GM21447 (cell line): Measurements from ENCODE around the gene HSF4.
"Not testable (repeated sequence)": the region's sequence is repeated elsewhere in the genome, so short reads cannot be mapped to it uniquely, and the experiment has no call there.

Experiments used
- ATAC-seq: cut with Tn5 transposase; IDR thresholded peaks from one replicate; pipeline ENCODE4 v1.9.1; 2021; ENCODE audit not compliant: unreplicated experiment

HSF4 gene, protein sequence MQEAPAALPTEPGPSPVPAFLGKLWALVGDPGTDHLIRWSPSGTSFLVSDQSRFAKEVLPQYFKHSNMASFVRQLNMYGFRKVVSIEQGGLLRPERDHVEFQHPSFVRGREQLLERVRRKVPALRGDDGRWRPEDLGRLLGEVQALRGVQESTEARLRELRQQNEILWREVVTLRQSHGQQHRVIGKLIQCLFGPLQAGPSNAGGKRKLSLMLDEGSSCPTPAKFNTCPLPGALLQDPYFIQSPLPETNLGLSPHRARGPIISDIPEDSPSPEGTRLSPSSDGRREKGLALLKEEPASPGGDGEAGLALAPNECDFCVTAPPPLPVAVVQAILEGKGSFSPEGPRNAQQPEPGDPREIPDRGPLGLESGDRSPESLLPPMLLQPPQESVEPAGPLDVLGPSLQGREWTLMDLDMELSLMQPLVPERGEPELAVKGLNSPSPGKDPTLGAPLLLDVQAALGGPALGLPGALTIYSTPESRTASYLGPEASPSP

DNA sequence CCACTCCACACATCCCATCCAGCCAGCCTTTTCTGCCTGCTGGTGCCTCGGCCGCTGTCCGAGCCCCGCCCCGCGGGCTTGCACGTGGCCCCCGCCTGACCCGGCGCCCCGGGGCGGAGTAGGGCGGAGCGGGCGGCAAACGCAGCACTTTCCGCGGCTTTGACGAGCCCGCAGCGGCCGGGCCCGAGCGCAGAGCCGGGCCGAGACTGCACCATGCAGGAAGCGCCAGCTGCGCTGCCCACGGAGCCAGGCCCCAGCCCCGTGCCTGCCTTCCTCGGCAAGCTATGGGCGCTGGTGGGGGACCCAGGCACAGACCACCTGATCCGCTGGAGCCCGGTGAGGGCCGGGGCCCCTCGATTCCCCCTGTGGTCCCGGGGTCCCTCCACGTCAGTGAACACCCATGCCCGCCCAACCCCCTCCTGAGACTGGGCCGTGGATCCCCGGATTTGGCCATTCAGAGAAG lies at the start of gene HSF4:
HSF4 (plus strand) TSS at position 147 of the 463 bp plus-strand sequence; CDS start at position 214, 67 bp downstream.
- no peak for ATAC-seq

DNA sequence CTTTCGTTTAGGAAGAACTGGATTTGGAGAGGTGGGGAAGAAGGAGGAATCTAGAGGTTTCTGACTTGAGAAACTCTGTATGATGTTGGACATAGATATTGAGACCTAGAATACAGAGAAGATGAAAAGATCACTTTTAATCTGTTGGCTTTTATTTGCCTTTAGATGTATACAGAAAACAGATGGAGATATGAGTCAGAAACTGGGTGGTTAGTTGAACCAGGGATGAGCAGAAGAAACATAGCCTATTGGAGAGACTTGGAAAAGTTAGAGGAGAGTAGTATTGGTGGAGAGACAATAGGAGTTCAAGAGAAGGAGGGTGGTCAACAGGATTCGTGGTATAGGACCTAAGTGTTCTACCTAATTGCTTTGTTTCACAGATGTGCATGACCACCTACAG lies 49.8 kb upstream of the HSF4 start:
- no peak for ATAC-seq

DNA sequence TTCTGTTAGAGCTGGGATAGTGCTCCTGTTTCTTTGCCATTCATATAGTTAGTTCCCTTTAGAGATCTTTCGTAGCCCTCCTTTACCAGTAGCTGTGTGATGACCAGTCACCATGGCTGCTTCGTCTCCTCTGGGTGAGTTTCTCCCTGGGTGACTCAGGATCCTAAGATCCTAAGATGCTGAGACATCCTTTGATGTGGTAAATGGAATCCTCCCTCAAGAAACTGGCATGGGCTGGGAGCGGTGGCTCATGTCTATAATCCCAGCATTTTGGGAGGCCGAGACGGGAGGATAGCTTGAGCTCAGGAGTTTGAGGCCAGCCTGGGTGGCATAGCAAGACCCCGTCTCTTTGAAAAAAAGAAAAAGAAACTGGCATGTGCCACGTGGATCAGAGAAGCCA lies 48.9 kb upstream of the HSF4 start:
- ATAC-seq = no peak

DNA sequence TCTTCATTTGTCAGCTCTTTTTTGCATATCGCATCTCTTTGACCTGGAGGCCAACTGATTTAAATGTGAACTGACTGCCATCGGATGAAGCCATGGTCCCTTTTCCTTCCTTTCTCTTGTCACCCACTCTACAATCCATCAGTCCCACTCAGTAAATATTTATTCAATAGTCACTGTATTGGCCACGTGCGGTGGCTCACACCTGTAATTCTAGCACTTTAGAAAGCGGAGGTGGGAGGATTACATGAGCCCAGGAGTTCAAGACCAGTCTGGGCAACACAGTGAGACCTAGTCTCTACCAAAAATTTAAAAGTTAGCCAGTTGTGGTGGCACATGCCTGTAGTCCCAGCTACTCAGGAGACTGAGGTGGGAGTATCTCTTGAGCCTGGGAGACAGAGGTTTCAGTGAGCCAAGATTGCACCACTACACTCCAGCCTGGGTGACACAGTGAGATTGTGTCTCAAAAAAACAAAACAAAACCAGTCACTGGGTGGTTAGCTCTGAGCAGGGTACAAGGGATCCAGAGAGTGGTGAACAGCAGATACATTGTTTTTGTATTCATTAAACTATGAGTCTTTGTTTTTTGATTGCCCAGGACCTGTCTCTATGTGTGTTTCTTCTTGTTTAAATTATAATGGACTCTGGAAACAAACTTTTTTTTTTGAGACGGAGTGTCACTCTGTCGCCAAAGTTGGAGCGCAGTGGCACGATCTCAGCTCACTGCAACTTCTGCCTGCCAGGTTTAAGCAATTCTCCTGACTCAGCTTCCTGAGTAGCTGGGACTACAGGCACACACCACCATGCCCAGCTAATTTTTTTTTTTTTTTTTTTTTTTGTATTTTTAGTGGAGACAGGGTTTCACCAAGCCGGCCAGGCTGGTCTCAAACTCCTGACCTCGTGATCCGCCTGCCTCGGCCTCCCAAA lies 47.9 kb upstream of the HSF4 start:
- no peak for ATAC-seq

DNA sequence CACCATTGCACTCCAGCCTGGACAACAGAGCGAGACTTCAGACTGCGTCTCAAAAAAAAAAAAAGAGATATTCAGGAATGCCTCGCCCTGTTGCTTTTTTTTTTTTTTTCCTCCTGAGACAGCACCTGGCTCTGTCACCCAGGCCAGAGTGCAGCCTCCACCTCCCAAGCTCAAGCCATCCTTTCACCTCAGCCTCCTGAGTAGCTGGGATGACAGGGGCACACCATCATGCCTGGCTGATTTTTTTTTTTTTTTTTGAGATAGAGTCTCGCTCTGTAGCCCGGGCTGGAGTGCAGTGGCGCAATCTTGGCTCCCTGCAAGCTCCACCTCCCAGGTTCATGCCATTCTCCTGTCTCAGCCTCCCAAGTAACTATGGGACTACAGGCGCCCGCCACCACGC lies 46.8 kb upstream of the HSF4 start:
- no peak for ATAC-seq

DNA sequence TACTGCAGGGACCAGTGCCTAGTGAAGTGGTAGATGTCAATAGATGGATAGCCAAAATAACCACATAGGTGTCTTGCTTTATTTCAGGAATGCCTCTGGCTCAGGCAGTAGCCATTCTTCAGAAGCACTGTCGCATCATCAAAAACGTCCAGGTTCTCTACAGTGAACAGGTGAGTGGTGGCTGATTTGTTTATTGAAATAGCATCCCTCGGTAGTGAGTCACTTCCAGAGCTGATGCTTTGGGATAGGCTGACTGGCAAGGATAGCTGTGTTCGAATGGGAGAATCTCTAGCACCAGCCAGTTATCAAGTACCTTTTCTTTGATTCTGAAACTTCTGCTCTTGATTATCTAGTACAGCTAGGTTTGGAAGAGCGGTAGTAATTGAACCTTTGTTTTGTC lies 44.5 kb upstream of the HSF4 start:
- ATAC-seq = no peak

DNA sequence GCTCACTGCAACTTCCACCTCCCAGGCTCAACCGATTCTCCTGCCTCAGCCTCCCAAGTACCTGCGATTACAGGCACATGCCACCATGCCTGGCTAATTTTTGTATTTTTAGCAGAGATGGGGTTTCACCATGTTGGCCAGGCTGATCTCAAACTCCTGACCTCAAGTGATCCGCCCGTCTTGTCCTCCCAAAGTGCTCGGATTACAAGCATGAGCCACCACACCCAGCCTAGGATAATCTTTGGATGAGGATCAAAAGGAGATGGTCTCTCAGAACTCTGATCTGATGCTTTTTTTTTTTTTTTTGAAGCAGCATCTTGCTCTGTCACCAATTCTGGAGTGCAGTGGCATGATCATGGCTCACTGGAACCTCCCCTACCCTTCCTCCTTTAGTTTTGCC lies 41.7 kb upstream of the HSF4 start:
- not testable (repeated sequence) for ATAC-seq

DNA sequence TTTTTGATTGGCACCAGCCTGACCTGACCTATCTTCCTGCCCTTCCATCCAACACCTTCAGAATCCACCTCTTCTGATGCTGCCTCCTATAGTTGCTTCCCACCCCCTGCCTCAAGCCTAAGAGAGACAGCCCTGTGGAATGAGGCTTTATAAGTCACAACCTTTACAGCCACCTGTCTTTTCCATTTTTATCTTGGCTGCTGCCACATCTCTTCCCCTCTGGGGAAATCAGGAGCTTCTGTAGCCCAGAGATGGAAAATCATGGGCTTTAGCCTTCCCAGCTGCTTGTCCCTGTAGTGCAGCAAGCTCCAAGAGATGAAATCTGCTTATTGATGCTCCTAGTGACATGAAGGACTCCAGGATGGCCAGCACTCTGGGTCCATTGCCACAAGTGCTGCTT lies 36.1 kb upstream of the HSF4 start:
- ATAC-seq = no peak

DNA sequence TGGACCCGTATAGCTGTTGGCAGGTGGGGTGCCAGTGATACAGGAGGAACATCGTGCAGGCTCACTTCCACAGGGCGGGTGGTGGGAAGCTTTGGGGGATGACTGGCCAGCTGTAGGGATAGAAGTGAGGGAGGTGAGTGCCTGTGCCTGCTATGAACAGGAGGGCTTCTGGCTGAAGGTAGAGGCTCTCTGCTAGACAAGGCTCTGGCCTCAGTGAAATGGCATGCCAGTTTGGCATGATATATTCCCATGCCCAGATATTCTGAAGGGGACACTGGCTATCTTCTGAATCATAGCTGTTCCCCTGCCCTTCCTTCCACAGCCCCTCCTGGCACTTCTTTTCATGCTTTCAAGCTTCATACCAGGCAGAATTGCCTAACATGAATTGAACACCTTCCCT lies 35.7 kb upstream of the HSF4 start:
- no peak for ATAC-seq

DNA sequence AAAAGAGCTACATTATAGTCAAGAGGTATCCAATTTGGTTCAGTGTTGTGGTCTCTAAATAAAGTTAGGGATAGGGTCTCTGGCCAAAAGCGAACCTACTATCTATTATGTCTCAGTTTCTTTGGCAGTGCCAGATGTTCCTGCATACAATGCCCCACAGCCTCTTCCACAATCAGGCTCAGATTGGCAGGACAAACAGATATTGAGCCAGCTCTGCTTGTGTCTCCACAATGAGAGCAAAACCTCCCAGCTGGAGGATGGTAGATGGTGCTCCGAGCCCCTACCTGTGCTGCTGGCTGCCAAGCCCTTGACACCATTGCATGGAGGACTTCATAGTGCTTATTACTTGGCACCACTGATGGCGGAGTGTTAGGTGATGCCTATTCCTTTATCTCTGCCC lies 35.1 kb upstream of the HSF4 start:
- no peak for ATAC-seq

DNA sequence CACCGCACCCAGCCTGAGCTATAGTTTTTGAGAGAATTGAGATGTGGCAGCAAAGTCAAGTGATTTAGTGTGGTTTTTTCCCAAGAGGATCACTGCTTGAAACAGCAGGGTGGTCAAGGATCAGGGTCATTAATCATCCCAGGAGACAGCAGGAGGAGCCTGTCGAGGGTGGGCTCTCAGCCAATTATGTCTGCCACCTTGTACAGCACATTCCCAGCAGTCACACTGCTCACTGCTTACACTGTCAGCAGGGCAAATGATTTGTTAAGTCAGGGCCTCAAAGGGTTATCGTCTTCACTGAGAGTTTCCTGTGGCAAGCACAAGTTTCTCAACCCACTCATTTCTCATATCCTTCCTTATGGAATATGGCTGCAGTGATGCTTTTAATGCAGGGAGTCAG lies 26.9 kb upstream of the HSF4 start:
- no peak for ATAC-seq

DNA sequence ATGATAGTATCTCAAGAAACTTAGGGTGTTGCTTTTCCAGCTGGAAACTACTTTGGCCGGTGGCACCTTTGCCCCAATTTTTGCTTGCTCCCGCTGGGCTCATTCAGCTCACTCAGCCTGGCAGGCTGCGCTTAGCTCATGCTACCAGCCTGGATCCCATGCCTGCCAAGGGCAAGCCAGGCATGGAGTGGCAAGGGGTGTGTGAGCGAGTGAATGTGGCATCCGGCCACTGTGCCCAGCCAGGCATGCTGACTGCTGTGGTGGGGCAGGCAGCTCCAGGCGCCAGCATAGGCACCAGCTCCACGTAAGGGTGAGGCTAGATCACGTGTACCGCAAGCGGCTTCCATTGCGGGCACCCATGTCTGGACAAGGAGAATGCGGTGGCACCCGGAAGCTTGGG lies 23.2 kb upstream of the HSF4 start:
- no peak for ATAC-seq

DNA sequence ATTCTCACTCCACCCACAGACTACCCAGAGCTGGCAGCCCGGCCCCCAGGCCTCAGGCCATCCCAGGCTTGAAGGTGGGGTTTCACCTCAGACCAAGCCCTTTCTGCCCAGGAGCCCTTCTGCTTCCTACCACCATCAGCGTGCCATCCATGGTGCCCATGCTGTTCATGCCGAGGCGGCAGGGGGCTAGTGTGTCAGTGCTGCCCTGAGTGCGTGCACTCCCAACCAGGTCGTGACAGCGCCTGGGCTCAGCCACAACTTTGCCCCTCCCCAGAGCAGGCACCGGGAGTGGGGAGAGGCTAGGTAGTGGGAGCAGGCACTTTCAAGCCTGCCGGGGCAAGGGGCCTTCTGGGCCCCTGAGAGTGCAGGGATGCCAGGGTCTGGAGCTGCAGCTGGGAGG lies 22.2 kb upstream of the HSF4 start:
- no peak for ATAC-seq

DNA sequence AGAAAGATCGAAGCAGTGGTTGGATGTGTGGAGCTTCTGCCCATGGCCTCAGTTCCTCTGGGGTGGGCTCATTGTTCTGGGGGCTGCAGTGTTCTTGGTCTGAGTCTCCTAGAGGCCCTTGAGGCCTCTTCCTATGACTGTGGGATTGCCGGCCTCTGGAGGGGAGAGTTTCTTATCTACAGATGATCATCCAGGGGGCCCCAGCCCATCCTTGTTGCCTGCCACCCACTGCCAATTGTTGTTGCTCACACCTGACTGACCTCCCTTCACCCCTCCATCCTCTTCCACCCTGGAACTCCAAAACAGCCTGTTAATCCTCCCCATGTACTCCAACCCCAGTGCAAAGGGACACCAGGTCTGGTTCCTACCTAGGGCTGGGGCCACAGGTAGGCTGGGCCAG lies 19.6 kb upstream of the HSF4 start:
- no peak for ATAC-seq

DNA sequence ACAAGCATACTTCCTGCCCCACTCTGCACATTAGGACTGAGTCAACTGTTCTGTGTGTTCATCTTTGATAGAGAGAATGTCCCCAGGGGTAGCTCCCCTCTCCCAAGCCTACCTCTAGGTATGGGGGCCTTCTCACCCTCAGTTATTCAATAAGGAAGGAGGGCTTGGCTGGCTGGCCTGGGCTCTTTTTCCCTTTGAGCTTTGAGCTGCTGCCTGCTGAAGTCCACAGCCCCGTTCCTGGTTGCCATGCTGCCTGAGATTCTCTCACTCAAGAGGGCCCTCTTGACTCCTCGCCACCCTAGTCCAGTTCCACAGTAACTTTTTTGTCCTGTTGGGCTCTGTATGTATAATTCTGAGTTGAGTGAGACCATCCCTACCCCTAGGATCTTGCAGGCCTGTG lies 18.8 kb upstream of the HSF4 start:
- ATAC-seq = no peak

DNA sequence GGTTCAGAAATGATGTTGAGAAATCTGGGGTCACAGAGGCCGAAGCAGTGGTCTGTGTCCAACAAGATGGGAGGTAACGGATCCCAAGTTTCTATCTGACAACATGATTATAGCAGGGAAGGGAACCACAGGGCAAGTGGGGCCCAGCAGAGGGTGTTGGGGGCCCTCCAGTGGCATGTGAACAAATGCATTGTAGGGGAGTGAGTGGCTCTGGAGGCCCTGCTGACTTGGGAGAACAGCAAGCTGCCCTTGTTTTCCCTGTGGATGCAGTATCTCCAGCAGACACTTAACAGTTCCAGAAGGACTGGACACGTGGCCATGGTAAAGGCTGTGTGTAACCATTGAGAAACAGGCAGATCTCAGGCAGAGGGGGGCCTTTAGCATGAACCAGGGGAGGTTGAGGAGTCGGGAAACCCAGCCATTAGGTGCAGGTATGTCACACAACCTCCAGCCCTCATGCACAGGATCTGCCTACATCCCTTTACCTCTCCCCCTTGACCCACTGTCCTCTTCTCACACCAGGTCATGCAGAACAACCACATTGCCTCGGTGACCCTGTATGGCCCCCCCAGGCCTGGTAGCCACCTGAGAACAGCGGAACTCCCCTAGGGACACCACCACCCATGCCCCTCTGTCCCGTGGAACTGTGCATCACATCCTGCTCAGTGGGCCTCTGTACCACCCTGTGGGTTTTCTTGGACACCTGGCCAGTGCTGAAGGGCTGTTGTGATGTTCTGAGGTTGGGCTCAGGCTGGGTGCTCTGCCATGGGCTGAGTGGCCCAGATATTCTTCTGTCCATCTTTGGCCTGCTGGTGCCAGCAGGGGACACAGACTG lies 17.8 kb upstream of the HSF4 start:
- ATAC-seq = no peak

DNA sequence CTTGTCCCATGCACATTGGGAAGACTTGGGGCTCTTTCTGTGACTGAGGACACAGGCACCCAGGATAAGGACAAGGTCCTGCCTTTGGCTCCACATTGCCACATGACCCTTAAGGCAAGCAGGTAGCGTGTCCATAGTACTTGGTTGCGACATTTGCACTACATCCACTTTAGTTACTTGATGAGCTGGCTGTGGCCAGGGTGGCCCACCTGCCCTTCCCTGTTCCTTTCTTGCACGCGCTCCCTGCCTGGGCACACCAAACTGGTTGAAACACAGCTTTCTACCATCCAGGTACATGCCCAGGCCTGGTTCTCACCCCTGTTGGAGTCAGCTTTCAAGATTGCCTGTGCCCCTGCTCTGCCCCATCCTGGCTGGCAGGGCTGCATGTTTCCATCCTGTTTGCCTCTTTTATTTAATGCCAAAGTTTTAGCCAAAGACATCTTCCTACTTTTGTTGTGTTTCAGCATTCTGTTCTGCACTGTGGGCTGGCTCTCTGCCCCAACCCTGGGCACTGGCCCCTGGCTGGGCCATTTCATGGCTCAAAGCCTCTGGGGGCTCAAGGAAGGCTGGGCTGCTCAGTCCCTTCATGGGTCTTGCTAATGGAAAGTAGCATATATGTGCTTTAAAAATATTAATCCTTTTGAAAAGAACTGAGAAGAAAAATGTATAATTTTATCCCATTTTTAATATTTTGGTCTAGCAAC lies 17.0 kb upstream of the HSF4 start:
- ATAC-seq = no peak

DNA sequence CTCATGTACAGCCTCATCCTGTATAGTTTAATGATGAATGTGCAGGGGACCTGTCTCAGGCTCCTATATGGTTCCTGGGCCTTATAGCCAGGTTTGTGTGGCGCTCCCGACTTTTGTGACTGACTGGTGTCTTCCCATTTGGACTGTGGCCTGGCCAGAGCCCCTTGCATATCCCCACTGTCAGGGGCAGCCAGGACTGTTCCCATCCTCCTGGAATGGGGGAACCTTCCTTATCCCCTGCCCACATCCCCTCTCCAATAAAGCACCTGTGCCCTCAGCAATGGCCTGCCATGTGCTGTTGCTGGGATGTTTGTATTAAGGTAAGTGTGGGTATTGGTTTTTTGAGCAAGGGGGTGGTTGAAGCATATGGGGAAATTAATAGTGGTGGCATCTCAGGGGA lies 16.3 kb upstream of the HSF4 start:
- ATAC-seq = no peak

DNA sequence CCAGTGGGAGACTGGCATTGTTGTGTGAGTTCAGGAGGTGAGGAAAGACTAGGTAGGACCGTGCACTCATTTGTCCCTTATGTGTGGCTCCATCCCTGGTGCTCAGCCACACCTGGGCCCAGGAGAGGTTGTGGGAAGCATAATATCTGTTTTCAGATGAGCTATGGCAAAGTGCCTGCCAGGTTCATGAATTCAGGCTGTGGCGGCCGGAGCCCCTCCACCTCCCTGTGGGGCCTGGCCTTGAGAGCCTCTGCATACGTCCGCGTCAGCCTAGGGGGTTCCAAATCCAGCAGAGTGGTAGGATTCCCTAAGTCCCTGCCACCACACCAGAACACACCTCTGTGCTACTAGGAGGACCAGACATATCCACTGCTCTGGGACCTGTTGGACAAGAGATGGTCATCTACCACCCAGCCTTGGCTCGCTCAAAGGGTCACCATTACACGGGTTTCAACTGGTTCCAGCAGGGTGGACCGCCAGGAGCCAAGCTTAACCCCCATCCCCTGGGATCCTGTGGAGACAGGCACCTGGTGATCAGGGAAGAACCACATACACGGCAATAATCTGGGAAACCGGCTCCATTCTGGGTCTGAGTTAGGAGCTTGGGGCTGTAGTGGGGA lies 15.8 kb upstream of the HSF4 start:
- ATAC-seq = no peak
